Mucosa of rectum (tissue), 2 donors: ENCODE measurements around the gene TMEM9.
"Not testable (repeated sequence)": the region's sequence is repeated elsewhere in the genome, so short reads cannot be mapped to it uniquely, and the experiment has no call there.

Source experiments
- H3K27ac ChIP-seq, 2 donors: one replicate each; pipeline ENCODE4 v1.7.0; 2013; ENCODE audit warnings: inconsistent platforms in 2 of 2, low read depth in 2 of 2, low read length in 2 of 2
- H3K27me3 ChIP-seq, 2 donors: one replicate each; pipeline ENCODE4 v1.7.0; 2013; ENCODE audit warnings: low read length in 2 of 2; ENCODE audit not compliant: control insufficient read depth in 2 of 2, insufficient read depth in 2 of 2
- H3K36me3 ChIP-seq, 2 donors: one replicate each; pipeline ENCODE4 v1.7.0; 2013; ENCODE audit warnings: low read length in 2 of 2; ENCODE audit not compliant: control insufficient read depth in 2 of 2, insufficient read depth in 2 of 2
- H3K4me1 ChIP-seq, 2 donors: one replicate each; pipeline ENCODE4 v1.7.0; 2013; ENCODE audit warnings: low read length in 2 of 2, mild to moderate bottlenecking in 1 of 2; ENCODE audit not compliant: control insufficient read depth in 2 of 2, insufficient read depth in 2 of 2
- H3K4me3 ChIP-seq, 2 donors: one replicate each; pipeline ENCODE4 v1.7.0; 2013; ENCODE audit warnings: low read length in 2 of 2
- H3K9ac ChIP-seq, 2 donors: one replicate each; pipeline ENCODE4 v1.7.0; 2013; ENCODE audit warnings: low read length in 2 of 2, low read depth in 1 of 2, mild to moderate bottlenecking in 1 of 2
- H3K9me3 ChIP-seq, 2 donors: one replicate each; pipeline ENCODE4 v1.7.0; 2013; ENCODE audit warnings: low read length in 2 of 2; ENCODE audit not compliant: control insufficient read depth in 2 of 2
- donor health status: healthy.
- donor health status: Normal muscosa, but diverticular disease.

Gene TMEM9

GRCh38 chr1:201164645-201165044 is 10.4 kb upstream of the TMEM9 start:
- Histone ChIP-seq H3K4me1 (no peaks in the 10 kb centered on the region), H3K36me3 (no peaks in the 10 kb centered on the region), H3K27me3 (no peaks in the 10 kb centered on the region), H3K9ac (no peak overlapping the region), H3K4me3 (no peak overlapping the region), H3K27ac (no peak overlapping the region), H3K9me3 (no peaks in the 10 kb centered on the region)

DNA sequence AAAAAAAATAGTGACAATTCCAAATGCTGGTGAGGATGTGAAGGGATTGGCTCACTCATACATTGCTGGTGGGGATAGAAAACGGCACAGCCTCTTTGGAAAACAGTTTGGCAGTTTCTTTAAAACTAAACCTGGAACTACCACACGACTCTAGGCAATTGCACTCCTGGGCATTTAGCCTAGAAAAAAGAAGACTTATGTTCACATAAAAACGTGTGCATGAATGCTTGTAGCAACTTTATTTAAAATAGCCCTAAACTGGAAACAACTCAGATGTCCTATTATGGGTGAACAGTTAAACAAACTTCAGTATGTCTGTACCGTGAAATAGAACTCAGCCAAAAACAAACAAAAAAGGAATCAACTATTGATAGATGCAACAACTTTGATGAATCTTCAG is 9.4 kb upstream of the TMEM9 start:
- H3K9ac ChIP-seq: no peak overlapping the region
- H3K4me1 ChIP-seq: no peaks in the 10 kb centered on the region
- no peaks in the 10 kb centered on the region for H3K36me3 ChIP-seq
- no peak overlapping the region for H3K27ac ChIP-seq
- H3K4me3 ChIP-seq: no peak overlapping the region
- H3K27me3 ChIP-seq: no peaks in the 10 kb centered on the region
- H3K9me3 ChIP-seq: no peaks in the 10 kb centered on the region

DNA sequence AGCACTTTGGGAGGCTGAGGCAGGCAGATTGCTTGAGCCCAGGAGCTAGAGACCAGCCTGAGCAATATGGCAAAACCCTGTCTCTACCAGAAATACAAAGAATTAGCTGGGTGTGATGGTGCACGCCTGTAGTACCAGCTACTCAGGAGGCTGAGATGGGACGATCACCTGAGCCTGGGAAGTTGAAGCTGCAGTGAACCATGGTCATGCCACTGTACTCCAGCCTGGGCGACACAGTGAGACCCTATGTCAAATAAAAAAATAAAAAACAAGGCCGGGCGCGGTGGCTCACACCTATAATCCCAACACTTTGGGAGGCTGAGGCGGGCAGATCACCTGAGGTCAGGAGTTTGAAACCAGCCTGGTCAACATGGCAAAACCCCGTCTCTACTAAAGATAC is 8.8 kb upstream of the TMEM9 start:
- H3K4me1 ChIP-seq, H3K27ac ChIP-seq, H3K9me3 ChIP-seq, H3K27me3 ChIP-seq, H3K36me3 ChIP-seq, H3K9ac ChIP-seq, H3K4me3 ChIP-seq: not testable (repeated sequence)

- no peaks in the 10 kb centered on the region for H3K36me3 ChIP-seq
- H3K9me3 ChIP-seq: peaks cover 0 to 2% of the 10 kb centered on the region in 2 donors
- no peak overlapping the region for H3K27ac ChIP-seq
- peaks cover 0 to 9% of the 10 kb centered on the region in 2 donors for H3K4me1 ChIP-seq
- H3K27me3 ChIP-seq: no peaks in the 10 kb centered on the region
- H3K9ac ChIP-seq: no peak overlapping the region
- no peak overlapping the region for H3K4me3 ChIP-seq
Measured at GRCh38 chr1:201157949-201158348, 3.7 kb upstream of the TMEM9 start.

DNA sequence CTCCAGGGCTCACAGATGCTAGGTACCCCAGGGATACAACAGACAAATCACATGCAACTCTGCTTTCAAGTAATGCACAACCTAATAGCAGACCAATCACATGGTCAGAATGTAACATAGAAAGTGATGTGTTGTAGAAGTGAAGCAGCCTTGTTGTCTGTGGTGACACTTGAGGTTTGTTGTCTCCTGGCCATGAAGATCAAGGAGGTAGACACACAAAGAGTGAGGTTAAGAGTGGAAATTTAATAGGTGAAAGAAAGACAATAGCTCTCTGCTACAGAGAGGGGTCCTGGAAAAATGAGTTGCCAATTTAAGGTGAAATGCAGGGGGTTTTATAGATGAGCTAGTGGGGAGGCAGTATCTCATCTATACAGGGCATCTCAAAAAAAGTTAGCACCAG is 2.5 kb upstream of the TMEM9 start:
- H3K36me3 ChIP-seq: no peaks in the 10 kb centered on the region
- peaks cover 0 to 2% of the 10 kb centered on the region in 2 donors for H3K9me3 ChIP-seq
- no peaks in the 10 kb centered on the region for H3K27me3 ChIP-seq
- peaks cover 0 to 9% of the 10 kb centered on the region in 2 donors for H3K4me1 ChIP-seq
- H3K9ac ChIP-seq: no peak overlapping the region
- H3K4me3 ChIP-seq: no peak overlapping the region
- no peak overlapping the region for H3K27ac ChIP-seq

GRCh38 chr1:201156346-201156745 is 2.1 kb upstream of the TMEM9 start:
- H3K27me3 ChIP-seq: no peaks in the 10 kb centered on the region
- H3K4me3 ChIP-seq: no peak overlapping the region

GRCh38 chr1:201155354-201155753 is 1.1 kb upstream of the TMEM9 start:
- H3K4me3 ChIP-seq: no peak overlapping the region
- H3K27ac ChIP-seq: no peak overlapping the region
- H3K36me3 ChIP-seq: peaks cover 0 to 2% of the 10 kb centered on the region in 2 donors
- peaks cover 0 to 2% of the 10 kb centered on the region in 2 donors for H3K9me3 ChIP-seq
- H3K9ac ChIP-seq: no peak overlapping the region
- peaks cover 0 to 9% of the 10 kb centered on the region in 2 donors for H3K4me1 ChIP-seq
- H3K27me3 ChIP-seq: no peaks in the 10 kb centered on the region

More at GRCh38 chr1:201156346-201156745, 2.1 kb upstream of the TMEM9 start:
- H3K9me3 ChIP-seq: peaks cover 0 to 2% of the 10 kb centered on the region in 2 donors
- H3K36me3 ChIP-seq: peaks cover 0 to 2% of the 10 kb centered on the region in 2 donors
- peaks cover 0 to 9% of the 10 kb centered on the region in 2 donors for H3K4me1 ChIP-seq
- no peak overlapping the region for H3K9ac ChIP-seq
- no peak overlapping the region for H3K27ac ChIP-seq

DNA sequence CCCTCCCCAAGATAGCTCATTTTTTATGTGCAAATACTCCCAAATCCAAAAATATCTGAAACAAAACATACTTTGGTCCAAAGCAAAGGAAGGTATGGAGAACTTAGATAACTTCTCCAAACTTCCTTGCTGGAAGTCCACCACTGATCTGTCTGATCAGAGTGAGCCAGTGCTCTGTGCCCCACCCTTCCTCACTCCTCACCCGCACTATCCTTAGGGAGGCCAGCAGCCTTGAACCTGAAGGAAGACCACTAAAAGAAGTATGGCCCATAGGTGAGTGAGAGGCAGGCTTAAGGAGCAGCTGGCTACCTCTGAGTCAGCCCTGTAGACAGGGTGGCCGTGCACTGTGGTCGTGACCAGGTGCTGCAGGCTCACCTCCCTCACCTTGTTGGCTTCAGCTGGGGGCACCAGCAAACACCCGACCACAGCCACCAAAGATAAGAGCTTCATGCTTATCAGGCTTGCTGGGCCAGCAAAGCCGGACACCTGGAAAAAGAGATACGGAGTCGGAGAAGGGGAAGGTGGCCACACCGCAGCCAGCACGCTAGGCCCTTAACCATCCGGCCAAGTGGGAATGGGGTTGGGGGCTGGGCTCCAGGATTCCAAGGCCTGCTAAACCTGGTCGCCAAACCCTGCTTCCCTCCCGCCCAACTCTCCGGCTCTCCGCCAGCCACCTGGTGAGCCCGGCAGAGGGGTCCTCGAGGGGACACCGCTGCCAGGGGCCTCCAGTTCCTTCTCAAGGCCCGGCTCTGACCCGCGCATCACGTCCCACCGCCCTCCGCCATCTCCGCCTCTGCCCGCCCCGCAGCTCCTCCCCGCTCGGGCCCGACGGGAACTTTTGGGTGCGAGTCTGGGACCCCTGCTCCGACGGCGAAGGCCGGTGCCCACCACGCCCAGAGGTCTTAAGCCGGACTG is 543 bp downstream of the TMEM9 start:
- Histone ChIP-seq H3K27ac (peak overlapping the region in 1 of 2 donors; percentile 23), H3K9ac (peak overlapping the region; percentile 66 to 74), H3K4me3 (peak overlapping the region; percentile 77 to 79), H3K4me1 (peaks cover 0 to 9% of the 10 kb centered on the region in 2 donors), H3K9me3 (peaks cover 0 to 2% of the 10 kb centered on the region in 2 donors), H3K36me3 (peaks cover 2 to 8% of the 10 kb centered on the region in 2 donors), H3K27me3 (no peaks in the 10 kb centered on the region)

DNA sequence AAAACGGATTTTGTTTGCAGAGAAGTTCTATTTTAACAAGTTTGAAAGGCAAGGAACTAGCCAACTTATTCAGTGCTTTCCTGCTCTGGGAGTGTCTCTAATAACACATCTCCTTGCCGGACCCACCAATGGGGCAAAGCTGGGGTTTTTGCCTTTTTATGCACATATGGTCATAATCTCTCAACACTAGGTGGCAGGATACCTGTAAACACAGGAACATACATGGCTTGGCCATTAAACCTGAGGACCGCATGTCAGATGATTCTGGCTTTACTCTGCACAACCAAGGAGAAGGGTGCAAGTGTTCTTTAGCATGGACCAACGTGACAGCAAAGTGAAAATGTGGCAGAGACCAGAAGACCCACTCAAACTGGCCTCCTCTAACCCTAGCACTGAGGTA is 4.9 kb downstream of the TMEM9 start:
- Histone ChIP-seq H3K27ac (no peak overlapping the region), H3K4me1 (peaks cover 0 to 5% of the 10 kb centered on the region in 2 donors), H3K9me3 (no peaks in the 10 kb centered on the region), H3K4me3 (no peak overlapping the region), H3K27me3 (no peaks in the 10 kb centered on the region), H3K36me3 (peaks cover 15 to 28% of the 10 kb centered on the region in 2 donors), H3K9ac (no peak overlapping the region)

DNA sequence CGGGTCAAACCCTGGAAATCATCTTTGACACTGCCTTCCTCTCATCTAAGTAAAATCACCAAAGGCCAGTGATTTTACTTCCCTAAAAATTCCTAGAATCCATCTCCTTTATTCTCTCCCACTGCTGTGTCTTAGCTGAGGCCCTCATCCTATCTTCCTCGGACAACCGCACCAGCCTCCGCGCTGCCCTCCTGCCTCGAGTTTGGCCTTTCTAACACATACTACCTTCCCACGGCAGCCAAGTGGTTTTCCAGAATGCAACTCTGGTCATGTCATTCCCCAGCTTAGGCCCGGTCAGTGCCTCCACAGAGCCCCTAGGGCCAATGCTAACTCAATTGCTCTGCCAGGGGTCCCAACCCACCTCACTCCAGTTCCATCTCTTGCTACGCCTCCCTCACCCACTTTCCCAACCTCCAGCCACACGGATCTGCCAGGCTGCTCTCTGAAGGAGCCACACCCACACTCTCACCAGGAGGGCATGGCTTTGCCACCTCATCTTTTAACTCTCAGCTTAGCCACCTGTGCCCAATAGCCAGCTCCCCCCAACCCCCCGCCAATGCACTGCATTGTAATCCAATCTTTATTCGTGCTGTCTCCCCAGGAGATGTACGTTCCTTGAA is 6.8 kb downstream of the TMEM9 start:
- no peaks in the 10 kb centered on the region for H3K9me3 ChIP-seq
- H3K27ac ChIP-seq: no peak overlapping the region
- H3K27me3 ChIP-seq: no peaks in the 10 kb centered on the region
- H3K9ac ChIP-seq: no peak overlapping the region
- H3K4me3 ChIP-seq: no peak overlapping the region
- H3K4me1 ChIP-seq: no peaks in the 10 kb centered on the region
- H3K36me3 ChIP-seq: peaks cover 26 to 46% of the 10 kb centered on the region in 2 donors
